Mesothelial cell of epicardium (in vitro differentiated cells): Measurements from ENCODE around the gene POU1F1. TPM values are rescaled to one million over a fixed set of nuclear protein-coding genes. Genes with fewer than 3 reads are reported as not detected.

Experiments used
- DNase-seq, 2 experiments: peaks; one replicate each; pipeline ENCODE4 v3.0.0; 2021; ENCODE audit warnings: low spot score in 2 of 2; ENCODE audit not compliant: unreplicated experiment in 2 of 2
- H3K27ac Mint-ChIP-seq: 2 replicates; pipeline ENCODE4 v1.8.0; 2021; ENCODE audit warnings: mixed read lengths
- H3K27me3 Mint-ChIP-seq: 2 replicates; pipeline ENCODE4 v1.8.0; 2021; ENCODE audit warnings: low read depth, mixed read lengths
- H3K36me3 Mint-ChIP-seq: 2 replicates; pipeline ENCODE4 v1.8.0; 2021; ENCODE audit warnings: mixed read lengths
- H3K4me1 Mint-ChIP-seq: 2 replicates; pipeline ENCODE4 v1.8.0; 2021; ENCODE audit warnings: mixed read lengths
- H3K4me3 Mint-ChIP-seq: 2 replicates; pipeline ENCODE4 v1.8.0; 2021; ENCODE audit warnings: mild to moderate bottlenecking, moderate library complexity, mixed read lengths
- H3K9me3 Mint-ChIP-seq: 2 replicates; pipeline ENCODE4 v1.8.0; 2021; ENCODE audit warnings: mixed read lengths
- total RNA-seq: library from RNA; stranded (reverse); gene quantifications from 3 replicates; pipeline ENCODE4 v1.2.1, GENCODE V29; 2021
- TF ChIP-seq, protein P1 (sequence below): fragments of 200-600 bp; sonication (generic); IDR thresholded peaks from one replicate; pipeline ENCODE4 v1.5.0; 2021; ENCODE audit warnings: antibody characterized with exemption; ENCODE audit not compliant: unreplicated experiment

POU1F1 gene
- total RNA-seq, 1 donor from 2014 or later, result not detected

DNA sequence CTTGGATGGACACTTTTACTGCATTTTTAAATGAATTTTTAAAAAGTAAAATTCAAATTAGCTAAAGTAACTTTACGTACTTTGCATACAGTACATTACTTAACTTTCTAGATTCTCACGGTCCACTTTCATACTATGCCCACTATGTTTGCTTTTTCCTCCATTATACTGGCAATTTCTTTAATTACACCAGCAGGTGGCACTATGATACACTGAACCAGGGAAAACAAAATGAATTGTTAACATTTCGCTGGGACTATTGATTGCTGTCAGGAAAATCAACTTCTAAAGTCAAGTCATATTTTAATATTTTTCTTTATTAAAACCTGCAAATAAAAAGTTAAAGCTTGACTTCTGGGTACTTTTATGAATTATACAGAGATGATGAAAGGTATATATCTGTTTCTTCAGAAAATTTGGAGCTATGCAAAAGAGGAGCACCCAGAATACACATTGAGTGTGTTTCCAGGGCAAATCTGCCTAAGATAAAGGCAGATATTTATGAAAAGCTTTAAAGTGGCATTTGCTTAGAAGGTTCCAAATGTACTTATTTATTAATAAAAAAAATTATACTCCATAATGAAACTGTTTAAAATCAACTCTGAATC lies 21.8 kb upstream of the POU1F1 start:
- Mint-ChIP-seq H3K9me3 (peaks cover 5% of the 10 kb centered on the region), H3K27me3 (peaks cover 16% of the 10 kb centered on the region), H3K36me3 (no peaks in the 10 kb centered on the region), H3K27ac (no peak overlapping the region), H3K4me1 (no peaks in the 10 kb centered on the region), H3K4me3 (no peak overlapping the region)
- TF ChIP-seq, protein P1, sequence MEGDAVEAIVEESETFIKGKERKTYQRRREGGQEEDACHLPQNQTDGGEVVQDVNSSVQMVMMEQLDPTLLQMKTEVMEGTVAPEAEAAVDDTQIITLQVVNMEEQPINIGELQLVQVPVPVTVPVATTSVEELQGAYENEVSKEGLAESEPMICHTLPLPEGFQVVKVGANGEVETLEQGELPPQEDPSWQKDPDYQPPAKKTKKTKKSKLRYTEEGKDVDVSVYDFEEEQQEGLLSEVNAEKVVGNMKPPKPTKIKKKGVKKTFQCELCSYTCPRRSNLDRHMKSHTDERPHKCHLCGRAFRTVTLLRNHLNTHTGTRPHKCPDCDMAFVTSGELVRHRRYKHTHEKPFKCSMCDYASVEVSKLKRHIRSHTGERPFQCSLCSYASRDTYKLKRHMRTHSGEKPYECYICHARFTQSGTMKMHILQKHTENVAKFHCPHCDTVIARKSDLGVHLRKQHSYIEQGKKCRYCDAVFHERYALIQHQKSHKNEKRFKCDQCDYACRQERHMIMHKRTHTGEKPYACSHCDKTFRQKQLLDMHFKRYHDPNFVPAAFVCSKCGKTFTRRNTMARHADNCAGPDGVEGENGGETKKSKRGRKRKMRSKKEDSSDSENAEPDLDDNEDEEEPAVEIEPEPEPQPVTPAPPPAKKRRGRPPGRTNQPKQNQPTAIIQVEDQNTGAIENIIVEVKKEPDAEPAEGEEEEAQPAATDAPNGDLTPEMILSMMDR, result peak; percentile 80
- DNase-seq, result no peak

DNA sequence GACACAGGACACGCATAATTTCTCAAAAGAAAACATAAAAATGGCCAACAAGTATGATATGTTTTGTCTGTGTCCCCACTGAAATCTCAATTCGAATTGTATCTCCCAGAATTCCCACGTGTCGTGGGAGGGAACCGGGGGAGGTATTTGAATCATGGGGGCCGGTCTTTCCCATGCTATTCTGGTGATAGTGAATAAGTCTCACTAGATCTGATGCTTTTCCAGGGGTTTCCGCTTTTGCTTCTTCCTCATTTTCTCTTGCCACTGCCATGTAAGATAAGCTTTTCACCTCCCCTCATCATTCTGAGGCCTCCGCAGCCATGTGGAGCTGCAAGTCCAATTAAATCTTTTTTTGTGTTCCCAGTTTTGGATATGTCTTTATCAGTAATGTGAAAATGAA lies 12.1 kb upstream of the POU1F1 start:
- no peak for DNase-seq
- no peak overlapping the region for H3K4me3 Mint-ChIP-seq
- no peaks in the 10 kb centered on the region for H3K36me3 Mint-ChIP-seq
- peaks cover 10% of the 10 kb centered on the region for H3K9me3 Mint-ChIP-seq
- TF ChIP-seq, protein P1, result no peak
- H3K4me1 Mint-ChIP-seq, result no peaks in the 10 kb centered on the region
- no peak overlapping the region for H3K27ac Mint-ChIP-seq
- H3K27me3 Mint-ChIP-seq, result peaks cover 6% of the 10 kb centered on the region

DNA sequence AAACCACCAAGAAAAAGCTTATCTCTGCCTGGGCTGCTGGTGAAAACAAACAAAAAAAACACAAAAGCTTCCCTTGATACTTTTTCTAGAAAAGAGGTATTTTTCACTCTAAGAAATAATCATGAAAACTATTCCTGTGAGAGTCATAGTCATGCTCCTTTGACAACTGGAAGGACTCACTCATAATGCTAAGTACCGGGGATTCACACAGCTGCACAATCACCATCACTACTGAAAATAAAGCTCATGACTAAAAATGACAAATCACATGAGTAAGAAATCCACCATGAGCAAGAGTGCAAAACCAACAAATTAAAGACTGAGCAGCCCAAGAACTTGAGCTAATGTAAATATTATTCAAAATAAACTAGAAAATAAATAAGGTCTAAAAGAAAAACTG lies 10.6 kb upstream of the POU1F1 start:
- Mint-ChIP-seq H3K27ac (no peak overlapping the region), H3K36me3 (no peaks in the 10 kb centered on the region), H3K4me3 (no peak overlapping the region), H3K27me3 (peaks cover 4% of the 10 kb centered on the region), H3K9me3 (peaks cover 10% of the 10 kb centered on the region), H3K4me1 (no peaks in the 10 kb centered on the region)
- DNase-seq, result no peak
- TF ChIP-seq, protein P1, result no peak

DNA sequence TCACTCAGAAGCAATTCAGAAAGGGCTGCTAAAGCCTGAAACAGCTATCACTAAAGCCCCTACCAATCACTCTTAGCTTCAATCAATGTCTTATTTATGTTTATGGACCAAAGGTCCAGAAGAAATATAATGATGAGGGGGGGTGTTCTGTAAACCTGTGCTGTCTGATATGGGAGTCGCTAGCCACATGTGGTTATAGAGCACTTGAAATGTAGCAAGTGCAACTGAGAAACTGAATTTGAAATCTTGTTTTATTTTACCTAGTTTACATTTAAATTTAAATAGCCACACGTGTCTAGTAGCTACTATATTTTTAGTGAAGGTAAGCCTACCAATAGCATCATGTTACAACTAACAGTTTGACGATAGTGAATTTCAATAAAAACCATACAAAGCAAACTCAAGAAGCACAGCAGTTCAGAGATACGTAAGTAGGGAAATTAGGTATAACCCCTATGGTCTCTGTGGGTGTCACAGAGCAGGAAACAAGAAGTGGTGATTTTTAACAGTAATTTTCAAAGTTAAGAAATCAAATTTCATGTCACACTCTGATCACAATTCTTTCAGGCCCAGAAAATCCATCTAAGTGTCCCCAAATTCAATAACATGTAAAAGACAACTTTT lies 3.6 kb downstream of the POU1F1 start:
- Mint-ChIP-seq H3K27me3 (peaks cover 4% of the 10 kb centered on the region), H3K36me3 (no peaks in the 10 kb centered on the region), H3K4me1 (no peaks in the 10 kb centered on the region), H3K4me3 (no peak overlapping the region), H3K27ac (no peak overlapping the region), H3K9me3 (no peaks in the 10 kb centered on the region)
- TF ChIP-seq, protein P1, result no peak
- no peak for DNase-seq

DNA sequence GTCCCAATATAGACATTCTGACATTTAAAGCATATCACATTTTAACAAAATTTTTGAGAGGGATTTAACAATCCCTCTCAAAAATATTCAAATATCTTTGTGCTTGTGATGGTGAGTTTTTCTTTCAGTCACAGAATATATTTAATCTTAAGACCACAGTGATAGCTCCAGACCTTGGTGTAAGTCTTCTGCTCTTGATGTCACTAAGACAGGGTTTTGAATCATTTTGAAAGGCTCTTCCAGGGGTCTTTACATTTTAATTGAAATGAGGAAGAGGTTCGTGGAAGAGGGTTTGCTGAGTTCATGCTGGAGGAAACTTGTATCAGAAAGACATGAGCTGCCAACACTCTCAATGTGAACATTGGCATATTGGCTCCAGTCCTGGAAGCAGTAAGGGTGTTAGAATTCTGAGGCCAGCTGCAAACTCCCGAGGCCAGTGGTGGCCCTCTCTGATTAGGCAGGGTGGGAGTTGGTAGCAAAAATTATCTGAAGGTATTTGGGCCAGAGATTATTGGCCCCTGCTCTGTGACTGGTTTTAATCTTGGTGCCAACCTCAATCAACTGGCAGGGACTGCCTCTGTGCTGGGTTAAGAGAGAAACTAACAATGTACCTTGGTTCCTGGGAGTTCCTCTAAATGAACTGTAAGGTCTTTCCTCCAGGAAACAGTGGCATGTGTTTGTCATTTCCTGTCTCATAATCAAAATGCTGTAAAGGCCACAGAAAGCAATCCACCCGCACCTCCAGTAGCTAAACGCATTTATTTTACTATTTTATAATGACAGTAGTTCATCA lies 5.3 kb downstream of the POU1F1 start:
- no peak overlapping the region for H3K4me3 Mint-ChIP-seq
- H3K4me1 Mint-ChIP-seq, result no peaks in the 10 kb centered on the region
- no peaks in the 10 kb centered on the region for H3K9me3 Mint-ChIP-seq
- TF ChIP-seq, protein P1, result no peak
- no peak overlapping the region for H3K27ac Mint-ChIP-seq
- no peaks in the 10 kb centered on the region for H3K36me3 Mint-ChIP-seq
- no peak for DNase-seq
- peaks cover 4% of the 10 kb centered on the region for H3K27me3 Mint-ChIP-seq
